ENCODE data around the gene ENDOV.

DNA sequence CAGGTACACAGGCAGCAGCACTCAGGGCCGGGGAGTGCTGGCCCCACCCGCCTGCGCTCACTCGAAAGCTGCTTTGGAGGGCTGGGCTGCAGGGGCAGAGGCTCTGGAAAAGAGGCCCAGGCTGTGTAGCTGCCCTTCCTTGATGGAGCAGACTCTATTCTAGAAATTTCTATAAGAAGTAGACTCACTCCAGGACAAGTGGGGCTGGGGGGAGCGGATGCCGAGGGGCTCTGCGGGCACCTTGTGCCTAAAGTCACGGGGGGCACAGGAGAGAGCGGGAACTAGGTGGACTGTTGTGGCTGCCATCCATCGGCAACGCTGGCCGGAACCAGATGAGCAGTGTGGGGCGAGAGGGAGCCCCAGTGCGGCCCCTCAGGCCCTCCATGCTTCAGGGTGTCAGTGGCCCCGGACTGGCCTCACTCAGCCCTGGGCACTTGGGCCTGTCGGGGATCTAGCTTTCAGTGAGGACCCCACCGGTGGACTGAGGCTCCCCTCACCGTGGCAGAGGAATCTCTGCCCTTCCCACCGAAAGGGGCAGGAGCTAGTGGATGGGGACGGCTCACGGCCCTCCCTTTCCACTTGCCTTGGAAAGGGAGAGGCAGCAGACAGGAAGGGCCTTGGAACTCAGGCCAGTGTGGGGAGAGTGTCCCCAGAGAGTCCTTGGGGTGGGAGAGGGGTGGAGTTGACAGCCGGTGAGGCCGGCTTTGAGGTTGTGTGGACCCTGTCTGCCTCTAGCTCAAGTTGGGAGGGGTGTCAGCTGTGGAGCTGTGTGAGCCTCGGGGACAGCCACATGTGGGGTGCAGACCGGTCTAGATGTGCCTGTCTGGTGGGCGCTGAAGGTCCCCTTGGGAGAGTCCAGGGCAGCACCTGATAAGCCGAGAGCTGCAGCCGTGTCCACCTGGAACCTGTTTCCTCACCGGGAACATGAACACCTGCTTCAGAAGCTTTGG is 16.6 kb downstream of the ENDOV start:
- TF ChIP-seq, protein P1, sequence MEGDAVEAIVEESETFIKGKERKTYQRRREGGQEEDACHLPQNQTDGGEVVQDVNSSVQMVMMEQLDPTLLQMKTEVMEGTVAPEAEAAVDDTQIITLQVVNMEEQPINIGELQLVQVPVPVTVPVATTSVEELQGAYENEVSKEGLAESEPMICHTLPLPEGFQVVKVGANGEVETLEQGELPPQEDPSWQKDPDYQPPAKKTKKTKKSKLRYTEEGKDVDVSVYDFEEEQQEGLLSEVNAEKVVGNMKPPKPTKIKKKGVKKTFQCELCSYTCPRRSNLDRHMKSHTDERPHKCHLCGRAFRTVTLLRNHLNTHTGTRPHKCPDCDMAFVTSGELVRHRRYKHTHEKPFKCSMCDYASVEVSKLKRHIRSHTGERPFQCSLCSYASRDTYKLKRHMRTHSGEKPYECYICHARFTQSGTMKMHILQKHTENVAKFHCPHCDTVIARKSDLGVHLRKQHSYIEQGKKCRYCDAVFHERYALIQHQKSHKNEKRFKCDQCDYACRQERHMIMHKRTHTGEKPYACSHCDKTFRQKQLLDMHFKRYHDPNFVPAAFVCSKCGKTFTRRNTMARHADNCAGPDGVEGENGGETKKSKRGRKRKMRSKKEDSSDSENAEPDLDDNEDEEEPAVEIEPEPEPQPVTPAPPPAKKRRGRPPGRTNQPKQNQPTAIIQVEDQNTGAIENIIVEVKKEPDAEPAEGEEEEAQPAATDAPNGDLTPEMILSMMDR (IDR thresholded peaks at IDR 0.05) = no peak
- no peak for TF ChIP-seq POLR2AphosphoS5 (IDR thresholded peaks at IDR 0.05)
